ENCODE results near the gene SPATA9. TPM values are rescaled to one million over a fixed set of nuclear protein-coding genes. Genes with fewer than 3 reads are reported as not detected.

SPATA9 gene
- total and polyA plus RNA-seq, 9 of the 15 experiments (the other 6 are each of a cell fraction or from before 2014, with no cell fraction given): 0.16 to 5.5 (median 0.39) TPM; not detected in 3

- no peak for TF ChIP-seq UBTF (IDR thresholded peaks at IDR 0.05; ENCODE audit: borderline replicate concordance in 1 of 2, low read depth in 2 of 2, low read length in 2 of 2)
- no peak for TF ChIP-seq PPARD (CRISPR knock-in tag; IDR thresholded peaks at IDR 0.05)
- no peak for TF ChIP-seq ZNF511 (CRISPR knock-in tag; IDR thresholded peaks at IDR 0.05)
- 0 out of 2 replicates have a peak, but pooled peaks have one; percentile 25 for TF ChIP-seq LCOR (CRISPR knock-in tag; IDR thresholded peaks at IDR 0.05)
- no peak for TF ChIP-seq NKRF (IDR thresholded peaks at IDR 0.05; ENCODE audit: borderline replicate concordance)
- TF ChIP-seq WHSC1 (IDR thresholded peaks at IDR 0.05; ENCODE audit: low read length): no peak
- no peak for TF ChIP-seq TRIM28 (IDR thresholded peaks at IDR 0.05)
- no peak for TF ChIP-seq GATAD2A (IDR thresholded peaks at IDR 0.05)
- TF ChIP-seq ZFP1 (CRISPR knock-in tag; IDR thresholded peaks at IDR 0.05): no peak
- TF ChIP-seq NFXL1 (CRISPR knock-in tag; IDR thresholded peaks at IDR 0.05): no peak
- TF ChIP-seq ZNF143 (CRISPR knock-in tag; IDR thresholded peaks at IDR 0.05): no peak
- TF ChIP-seq TCF7 (IDR thresholded peaks at IDR 0.05; ENCODE audit: borderline replicate concordance): no peak
- TF ChIP-seq ZNF263 (CRISPR knock-in tag; IDR thresholded peaks at IDR 0.05; ENCODE audit: borderline replicate concordance): peak; percentile 39; the same call in 1 of the 2 replicates
- TF ChIP-seq OTX1 (CRISPR knock-in tag; IDR thresholded peaks at IDR 0.05): no peak
- no peak for TF ChIP-seq ILK (tag; IDR thresholded peaks at IDR 0.05; ENCODE audit: borderline replicate concordance, low read depth)
- no peak for TF ChIP-seq COPS2 (conservative IDR thresholded peaks at IDR 0.05)
- TF ChIP-seq EGR1 (conservative IDR thresholded peaks at IDR 0.05): no peak
These were observed 38.3 kb downstream of the SPATA9 start (continued) for GRCh38 chr5:95644351-95645042.
